Panc1 (cell line): ENCODE data around the gene SLC5A2. TPM values are rescaled to one million over a fixed set of nuclear protein-coding genes. Genes with fewer than 3 reads are reported as not detected.

ENCODE experiments used
- ATAC-seq: fragments of 200-7000 bp; cut with Tn5 transposase; 2 replicates; pipeline ENCODE4 v1.9.1; 2020; ENCODE audit warnings: mild to moderate bottlenecking, moderate library complexity
- BruUV-seq: library from RNA; stranded (reverse); fragments of 400-500 nt; replicated peaks from 2 replicates; lab custom pipeline; 2021; lab: Mats Ljungman, UMichigan
- CTCF ChIA-PET: fragments of 300-600 bp; sonication (Branson Sonifier 250); formaldehyde crosslinking; loops from one replicate; lab custom pipeline; 2022; ENCODE audit warnings: antibody characterized with exemption; lab: Charles Lee
- POLR2A ChIA-PET: fragments of 300-600 bp; sonication (Branson Sonifier 250); formaldehyde crosslinking; loops from one replicate; lab custom pipeline; 2022; ENCODE audit warnings: antibody characterized with exemption; lab: Charles Lee
- DNase-seq: peaks from one replicate; pipeline ENCODE4 v3.0.0-alpha.2; 2010; ENCODE audit warnings: low read depth, low spot score
- H3K27ac ChIP-seq: 2 replicates; pipeline ENCODE4 v1.5.1; 2011; ENCODE audit warnings: mild to moderate bottlenecking, low read length, inconsistent platforms
- H3K27me3 ChIP-seq: fragments of 200-500 bp; sonication (Bioruptor generic); 2 replicates; pipeline ENCODE4 v1.6.0; 2014; ENCODE audit warnings: low read length, inconsistent platforms; ENCODE audit not compliant: control insufficient read depth, insufficient read depth
- H3K36me3 ChIP-seq: fragments of 200-500 bp; sonication (Bioruptor generic); 2 replicates; pipeline ENCODE4 v1.5.1; 2014; ENCODE audit warnings: inconsistent platforms, mild to moderate bottlenecking, low read length, moderate library complexity; ENCODE audit not compliant: control insufficient read depth, insufficient read depth
- H3K4me1 ChIP-seq: 2 replicates; pipeline ENCODE4 v1.5.1; 2011; ENCODE audit warnings: inconsistent platforms, mild to moderate bottlenecking, low read length, moderate library complexity; ENCODE audit not compliant: control insufficient read depth, insufficient read depth
- H3K4me3 ChIP-seq, 2 experiments: 2 replicates each; pipeline ENCODE4 v1.5.1; 2011 to 2012; ENCODE audit warnings: low read depth in 2 of 2, low read length in 2 of 2, mild to moderate bottlenecking in 2 of 2, inconsistent platforms in 1 of 2, moderate library complexity in 1 of 2
- H3K9me3 ChIP-seq: fragments of 200-500 bp; sonication (Bioruptor generic); 2 replicates; pipeline ENCODE4 v1.5.1; 2014; ENCODE audit warnings: low read depth, mild to moderate bottlenecking, inconsistent platforms, low read length, moderate library complexity; ENCODE audit not compliant: control insufficient read depth, insufficient read depth
- POLR2AphosphoS5 ChIP-seq: IDR thresholded peaks from 2 replicates; pipeline ENCODE4 v1.6.1; 2012; ENCODE audit warnings: mild to moderate bottlenecking, low read depth, low read length, moderate library complexity
- SIN3A ChIP-seq: IDR thresholded peaks from 2 replicates; pipeline ENCODE4 v1.6.1; 2012; ENCODE audit warnings: low read depth, mild to moderate bottlenecking, low read length, moderate library complexity, borderline replicate concordance; ENCODE audit not compliant: insufficient read depth
- TCF7L2 ChIP-seq: IDR thresholded peaks from 2 replicates; pipeline ENCODE4 v1.6.1; 2011; ENCODE audit warnings: mild to moderate bottlenecking, low read depth, low read length, inconsistent platforms
- in situ Hi-C: cut with HindIII; loops from 2 replicates; pipeline ENCODE4 v1.10.0; 2016; ENCODE audit warnings: low sequenced_read_pairs, low pct_unique_long_range_greater_than_20kb
- intact Hi-C: fragments of 100-400 bp; cut with micrococcal nuclease; formaldehyde crosslinking; loops from one replicate; pipeline ENCODE4 v1.10.0; 2022; ENCODE audit not compliant: unreplicated experiment
- total RNA-seq: library from RNA; stranded (reverse); gene quantifications from one replicate; pipeline ENCODE4 v1.2.1, GENCODE V29; 2021; ENCODE audit not compliant: unreplicated experiment
- TF ChIP-seq, protein P1 (sequence below), 2 experiments: IDR thresholded peaks; 2 replicates each; pipeline ENCODE4 v1.6.1; 2011 to 2012; ENCODE audit warnings: low read depth in 2 of 2, control low read depth in 1 of 2, low read length in 1 of 2, mild to moderate bottlenecking in 1 of 2, moderate library complexity in 1 of 2; ENCODE audit not compliant: insufficient read depth in 1 of 2
- TF ChIP-seq, protein P2 (sequence below): fragments of 450-650 bp; IDR thresholded peaks from 2 replicates; pipeline ENCODE4 v1.5.1; 2017; ENCODE audit warnings: mild to moderate bottlenecking

SLC5A2 gene
- total RNA-seq, 1 experiment from 2014 or later: 0.15 TPM

DNA sequence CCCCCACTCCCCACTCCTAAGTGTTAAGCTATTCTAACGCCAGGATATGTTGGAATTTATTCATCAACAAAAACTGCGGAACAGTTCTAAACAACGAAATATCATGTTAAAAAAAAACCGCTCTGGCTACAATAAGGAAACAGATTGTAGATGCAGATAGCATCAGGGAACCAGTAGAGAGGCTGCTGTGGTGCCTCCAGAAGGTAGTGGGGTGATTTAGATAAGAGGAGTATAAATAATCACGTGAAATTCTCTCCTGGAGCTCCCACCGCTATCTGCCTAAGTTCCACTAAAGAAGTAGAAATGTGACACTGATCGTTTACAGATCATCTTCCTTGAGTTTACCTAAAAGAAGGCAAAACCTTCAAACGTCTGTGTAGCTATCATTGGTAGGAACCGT lies 52.8 kb downstream of the SLC5A2 start:
- CTCF ChIA-PET: no interaction called here
- Histone ChIP-seq H3K27ac (no peak overlapping the region), H3K4me3 (no peak overlapping the region), H3K4me1 (no peaks in the 10 kb centered on the region), H3K9me3 (no peaks in the 10 kb centered on the region), H3K36me3 (no peaks in the 10 kb centered on the region), H3K27me3 (no peaks in the 10 kb centered on the region)
- DNase-seq (no peak), ATAC-seq (no peak)
- intact Hi-C loops (no loop called here), in situ Hi-C loops (no loop called here)
- BruUV-seq: no TSS peak
- POLR2A ChIA-PET: no interaction called here
- TF ChIP-seq SIN3A (no peak), POLR2AphosphoS5 (no peak), TCF7L2 (no peak)
- TF ChIP-seq, protein P1, sequence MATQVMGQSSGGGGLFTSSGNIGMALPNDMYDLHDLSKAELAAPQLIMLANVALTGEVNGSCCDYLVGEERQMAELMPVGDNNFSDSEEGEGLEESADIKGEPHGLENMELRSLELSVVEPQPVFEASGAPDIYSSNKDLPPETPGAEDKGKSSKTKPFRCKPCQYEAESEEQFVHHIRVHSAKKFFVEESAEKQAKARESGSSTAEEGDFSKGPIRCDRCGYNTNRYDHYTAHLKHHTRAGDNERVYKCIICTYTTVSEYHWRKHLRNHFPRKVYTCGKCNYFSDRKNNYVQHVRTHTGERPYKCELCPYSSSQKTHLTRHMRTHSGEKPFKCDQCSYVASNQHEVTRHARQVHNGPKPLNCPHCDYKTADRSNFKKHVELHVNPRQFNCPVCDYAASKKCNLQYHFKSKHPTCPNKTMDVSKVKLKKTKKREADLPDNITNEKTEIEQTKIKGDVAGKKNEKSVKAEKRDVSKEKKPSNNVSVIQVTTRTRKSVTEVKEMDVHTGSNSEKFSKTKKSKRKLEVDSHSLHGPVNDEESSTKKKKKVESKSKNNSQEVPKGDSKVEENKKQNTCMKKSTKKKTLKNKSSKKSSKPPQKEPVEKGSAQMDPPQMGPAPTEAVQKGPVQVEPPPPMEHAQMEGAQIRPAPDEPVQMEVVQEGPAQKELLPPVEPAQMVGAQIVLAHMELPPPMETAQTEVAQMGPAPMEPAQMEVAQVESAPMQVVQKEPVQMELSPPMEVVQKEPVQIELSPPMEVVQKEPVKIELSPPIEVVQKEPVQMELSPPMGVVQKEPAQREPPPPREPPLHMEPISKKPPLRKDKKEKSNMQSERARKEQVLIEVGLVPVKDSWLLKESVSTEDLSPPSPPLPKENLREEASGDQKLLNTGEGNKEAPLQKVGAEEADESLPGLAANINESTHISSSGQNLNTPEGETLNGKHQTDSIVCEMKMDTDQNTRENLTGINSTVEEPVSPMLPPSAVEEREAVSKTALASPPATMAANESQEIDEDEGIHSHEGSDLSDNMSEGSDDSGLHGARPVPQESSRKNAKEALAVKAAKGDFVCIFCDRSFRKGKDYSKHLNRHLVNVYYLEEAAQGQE (IDR thresholded peaks at IDR 0.05; ENCODE audit: insufficient read depth in 1 of 2, low read depth in 2 of 2, low read length in 1 of 2): no peak
- TF ChIP-seq, protein P2, sequence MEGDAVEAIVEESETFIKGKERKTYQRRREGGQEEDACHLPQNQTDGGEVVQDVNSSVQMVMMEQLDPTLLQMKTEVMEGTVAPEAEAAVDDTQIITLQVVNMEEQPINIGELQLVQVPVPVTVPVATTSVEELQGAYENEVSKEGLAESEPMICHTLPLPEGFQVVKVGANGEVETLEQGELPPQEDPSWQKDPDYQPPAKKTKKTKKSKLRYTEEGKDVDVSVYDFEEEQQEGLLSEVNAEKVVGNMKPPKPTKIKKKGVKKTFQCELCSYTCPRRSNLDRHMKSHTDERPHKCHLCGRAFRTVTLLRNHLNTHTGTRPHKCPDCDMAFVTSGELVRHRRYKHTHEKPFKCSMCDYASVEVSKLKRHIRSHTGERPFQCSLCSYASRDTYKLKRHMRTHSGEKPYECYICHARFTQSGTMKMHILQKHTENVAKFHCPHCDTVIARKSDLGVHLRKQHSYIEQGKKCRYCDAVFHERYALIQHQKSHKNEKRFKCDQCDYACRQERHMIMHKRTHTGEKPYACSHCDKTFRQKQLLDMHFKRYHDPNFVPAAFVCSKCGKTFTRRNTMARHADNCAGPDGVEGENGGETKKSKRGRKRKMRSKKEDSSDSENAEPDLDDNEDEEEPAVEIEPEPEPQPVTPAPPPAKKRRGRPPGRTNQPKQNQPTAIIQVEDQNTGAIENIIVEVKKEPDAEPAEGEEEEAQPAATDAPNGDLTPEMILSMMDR: no peak

DNA sequence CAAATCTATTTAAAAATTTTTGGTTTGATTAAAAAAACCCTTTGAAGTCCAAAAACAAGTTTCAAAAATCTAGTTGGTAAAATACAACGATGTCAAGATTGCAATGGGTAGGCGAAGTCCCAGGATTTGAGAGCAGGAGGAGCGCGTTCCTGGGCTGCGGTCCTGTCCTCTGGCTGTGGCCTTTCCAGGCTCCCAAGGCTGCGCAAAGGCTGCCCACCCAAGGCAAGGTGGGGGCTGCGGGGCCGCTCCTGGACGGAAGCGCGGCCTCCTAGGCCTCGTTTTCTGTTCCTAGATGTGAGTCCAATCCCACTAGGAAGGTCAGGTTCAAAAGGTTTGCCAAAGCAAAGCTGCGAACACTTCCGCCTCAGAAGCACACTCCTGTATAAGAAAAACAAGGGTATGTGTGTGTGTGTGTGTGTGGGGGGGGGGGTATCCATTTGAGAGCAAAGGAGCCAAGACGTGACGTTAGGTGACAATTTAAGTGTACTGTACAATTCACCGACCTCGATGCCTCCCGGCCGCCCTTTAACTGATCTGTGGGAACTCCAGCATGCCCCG lies 54.0 kb downstream of the SLC5A2 start:
- ChIA-PET POLR2A (no interaction called here), CTCF (no interaction called here)
- H3K36me3 ChIP-seq: no peaks in the 10 kb centered on the region
- H3K9me3 ChIP-seq: no peaks in the 10 kb centered on the region
- BruUV-seq: no TSS peak
- H3K4me1 ChIP-seq: no peaks in the 10 kb centered on the region
- no peaks in the 10 kb centered on the region for H3K27me3 ChIP-seq
- H3K27ac ChIP-seq: no peak overlapping the region
- in situ Hi-C loops: no loop called here
- TF ChIP-seq POLR2AphosphoS5: no peak
- no peak for TF ChIP-seq TCF7L2
- TF ChIP-seq, protein P2: no peak
- ATAC-seq: no peak
- intact Hi-C loops: no loop called here
- no peak overlapping the region for H3K4me3 ChIP-seq
- no peak for DNase-seq
